GM12878 (cell line): Measurements from ENCODE around the gene DHX30. TPM values are rescaled to one million over a fixed set of nuclear protein-coding genes. Genes with fewer than 3 reads are reported as not detected.

ENCODE experiments used
- ASH2L ChIP-seq: fragments of 300-600, 200-600 bp; sonication (generic); IDR thresholded peaks from 2 replicates; pipeline ENCODE4 v1.6.1; 2017; ENCODE audit warnings: low read depth, mild to moderate bottlenecking, borderline replicate concordance
- ATF7 ChIP-seq: fragments of 450-650 bp; IDR thresholded peaks from 2 replicates; pipeline ENCODE4 v1.6.1; 2016; ENCODE audit warnings: low read depth, mild to moderate bottlenecking
- BHLHE40 ChIP-seq, 2 experiments: fragments of 450-650 bp in 1 of 2; IDR thresholded peaks; 2 replicates each; pipeline ENCODE4 v1.6.1; 2011 to 2017; ENCODE audit warnings: low read depth in 2 of 2, borderline replicate concordance in 1 of 2, improper control_type of control experiment in 1 of 2, low read length in 1 of 2, mild to moderate bottlenecking in 1 of 2
- CHD1 ChIP-seq: IDR thresholded peaks from 2 replicates; pipeline ENCODE4 v1.6.1; 2012; ENCODE audit warnings: low read depth, low read length, improper control_type of control experiment
- FOXM1 ChIP-seq: IDR thresholded peaks from 2 replicates; pipeline ENCODE4 v1.6.1; 2012; ENCODE audit warnings: low read depth, mild to moderate bottlenecking, inconsistent platforms, low read length, moderate library complexity
- GATAD2B ChIP-seq: fragments of 450-650 bp; conservative IDR thresholded peaks from 2 replicates; pipeline ENCODE4 v1.6.1; 2017; ENCODE audit warnings: low read depth, mild to moderate bottlenecking, moderate library complexity
- IRF4 ChIP-seq: IDR thresholded peaks from 2 replicates; pipeline ENCODE4 v1.6.1; 2011; ENCODE audit warnings: low read depth, low read length
- MEF2B ChIP-seq: fragments of 450-650 bp; IDR thresholded peaks from 2 replicates; pipeline ENCODE4 v1.6.1; 2018; ENCODE audit warnings: mild to moderate bottlenecking, moderate library complexity; ENCODE audit not compliant: partially characterized antibody, poor library complexity, severe bottlenecking
- NBN ChIP-seq: fragments of 450-650 bp; IDR thresholded peaks from 2 replicates; pipeline ENCODE4 v1.6.1; 2016
- PML ChIP-seq: IDR thresholded peaks from 2 replicates; pipeline ENCODE4 v1.6.1; 2012; ENCODE audit warnings: low read length, inconsistent platforms
- POLR2AphosphoS5 ChIP-seq: IDR thresholded peaks from 2 replicates; pipeline ENCODE4 v1.6.1; 2011; ENCODE audit warnings: mild to moderate bottlenecking, low read length, inconsistent platforms
- SPI1 ChIP-seq: IDR thresholded peaks from 2 replicates; pipeline ENCODE4 v1.6.1; 2011; ENCODE audit warnings: low read depth, mild to moderate bottlenecking, low read length, moderate library complexity, borderline replicate concordance; ENCODE audit not compliant: insufficient read depth
- TCF3 ChIP-seq: IDR thresholded peaks from 2 replicates; pipeline ENCODE4 v1.6.1; 2012; ENCODE audit warnings: low read depth, mild to moderate bottlenecking, low read length, borderline replicate concordance; ENCODE audit not compliant: insufficient read depth
- YY1 ChIP-seq: IDR thresholded peaks from 2 replicates; pipeline ENCODE4 v1.6.1; 2011; ENCODE audit warnings: low read depth, mild to moderate bottlenecking, low read length
- polyA plus RNA-seq, 11 experiments: library from polyadenylated mRNA; depleted of rRNA in 4 of 11; unstranded in 6 of 11; stranded (reverse) in 5 of 11; fragments of >200 nt; fragmentation: Nextera tagmentation in 4 of 11; fragmentation: Illumina TruSeq in 1 of 11; extraction: Ambion mirVana in 4 of 11; extraction: Trizol in 1 of 11; gene quantifications; 1 replicate in 1 of 11; 2 replicates in 10 of 11; pipeline versions ENCODE4 v1.2.1 to v1.2.3, GENCODE V29; 2011 to 2016; ENCODE audit warnings: inconsistent platforms in 2 of 11, missing spikeins in 2 of 11, low read depth in 1 of 11
- total RNA-seq, 4 experiments: library from RNA; depleted of rRNA in 3 of 4; stranded (reverse); fragments of >200 nt in 3 of 4; fragmentation: Illumina TruSeq in 1 of 4; extraction: Trizol in 1 of 4; gene quantifications; 2 replicates each; pipeline versions ENCODE4 v1.2.1 to v1.2.3, GENCODE V29; 2013 to 2021
- TF ChIP-seq, protein P1 (sequence below): IDR thresholded peaks from 2 replicates; pipeline ENCODE4 v1.6.1; 2012; ENCODE audit warnings: low read depth, low read length, improper control_type of control experiment
- TF ChIP-seq, protein P2 (sequence below): fragments of 450-650 bp; IDR thresholded peaks from 2 replicates; pipeline ENCODE4 v1.6.1; 2018; ENCODE audit warnings: borderline replicate concordance, mild to moderate bottlenecking; ENCODE audit not compliant: partially characterized antibody
- TF ChIP-seq, protein P3 (sequence below): IDR thresholded peaks from 2 replicates; pipeline ENCODE4 v1.6.1; 2012; ENCODE audit warnings: low read depth, low read length, improper control_type of control experiment
- TF ChIP-seq, protein P4 (sequence below), 3 experiments: IDR thresholded peaks in 2 of 3; conservative IDR thresholded peaks in 1 of 3; 2 replicates each; pipeline ENCODE4 v1.5.1; 2011; ENCODE audit warnings: low read depth in 3 of 3, low read length in 3 of 3, mild to moderate bottlenecking in 3 of 3, control low read depth in 2 of 3, moderate library complexity in 2 of 3, inconsistent platforms in 1 of 3, mixed read lengths in 1 of 3; ENCODE audit not compliant: control insufficient read depth in 2 of 3, insufficient read depth in 1 of 3; ENCODE audit errors: extremely low read depth in 1 of 3
- TF ChIP-seq, protein P5 (sequence below): IDR thresholded peaks from 2 replicates; pipeline ENCODE4 v1.6.1; 2011; ENCODE audit warnings: mild to moderate bottlenecking, low read depth, low read length, moderate library complexity; ENCODE audit not compliant: insufficient replicate concordance

Gene DHX30
- total and polyA plus RNA-seq, 10 of the 15 experiments (the other 5 are each of a cell fraction or from before 2014, with no cell fraction given) = 9.5 to 75.3 (median 47.8) TPM

DNA sequence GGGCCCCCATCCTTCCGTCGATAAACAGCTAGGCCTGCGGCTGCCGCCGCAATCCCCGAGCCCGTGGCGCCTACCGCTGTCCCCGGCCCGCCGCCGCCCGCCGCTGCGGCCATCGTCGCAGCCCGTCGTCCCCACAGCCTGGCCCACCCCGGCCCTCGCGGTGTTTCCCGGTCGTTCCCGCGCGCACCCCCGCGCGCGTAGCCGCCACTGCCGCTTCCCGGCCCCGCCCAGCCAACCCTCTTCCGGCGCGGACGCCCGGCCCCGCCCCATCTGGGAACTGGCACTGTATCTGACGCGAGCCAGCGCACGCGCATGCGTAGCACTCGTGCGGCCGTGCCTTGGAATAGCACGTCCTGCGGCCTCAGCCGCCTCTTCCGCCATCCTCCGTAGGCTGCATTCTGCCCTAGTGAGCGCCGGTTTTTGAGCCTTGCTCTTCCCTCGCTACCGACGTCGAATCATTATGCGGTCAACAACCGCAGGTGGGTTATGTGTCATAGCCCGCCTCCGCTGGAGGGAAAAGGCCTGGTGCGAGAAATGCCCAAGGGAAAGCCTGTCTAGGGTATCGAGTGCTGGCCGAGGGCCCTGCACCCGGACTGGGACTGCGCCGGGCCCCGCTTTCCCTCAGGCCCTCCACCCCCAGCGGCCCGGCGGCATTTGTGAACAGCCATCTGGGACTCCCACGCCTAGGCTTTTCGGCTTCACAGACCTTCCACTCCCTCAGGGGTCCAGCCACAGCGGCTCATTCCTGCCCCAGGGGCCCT, 21.1 kb upstream of the DHX30 start, which contains the start of gene SMARCC1 (continued):
- TF ChIP-seq SPI1 (peak; percentile 31; the same call in 1 of the 2 replicates), PML (no peak; the same call in none of the 2 replicates), BHLHE40 (IDR thresholded peaks at IDR 0.05; ENCODE audit: borderline replicate concordance in 1 of 2, low read depth in 2 of 2, low read length in 1 of 2) (peak; percentile 79 to 89), CHD1 (peak; percentile 59), TCF3 (0 out of 2 replicates have a peak, but pooled peaks have one; percentile 58), GATAD2B (peak; percentile 38), FOXM1 (no peak), YY1 (peak; percentile 78), ATF7 (peak; percentile 77), IRF4 (peak; percentile 80), POLR2AphosphoS5 (peak; percentile 85), ASH2L (0 out of 2 replicates have a peak, but pooled peaks have one; percentile 64), MEF2B (peak; percentile 94), NBN (peak; percentile 97)
- TF ChIP-seq, protein P1, sequence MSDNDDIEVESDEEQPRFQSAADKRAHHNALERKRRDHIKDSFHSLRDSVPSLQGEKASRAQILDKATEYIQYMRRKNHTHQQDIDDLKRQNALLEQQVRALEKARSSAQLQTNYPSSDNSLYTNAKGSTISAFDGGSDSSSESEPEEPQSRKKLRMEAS = peak; percentile 81
- TF ChIP-seq, protein P2, sequence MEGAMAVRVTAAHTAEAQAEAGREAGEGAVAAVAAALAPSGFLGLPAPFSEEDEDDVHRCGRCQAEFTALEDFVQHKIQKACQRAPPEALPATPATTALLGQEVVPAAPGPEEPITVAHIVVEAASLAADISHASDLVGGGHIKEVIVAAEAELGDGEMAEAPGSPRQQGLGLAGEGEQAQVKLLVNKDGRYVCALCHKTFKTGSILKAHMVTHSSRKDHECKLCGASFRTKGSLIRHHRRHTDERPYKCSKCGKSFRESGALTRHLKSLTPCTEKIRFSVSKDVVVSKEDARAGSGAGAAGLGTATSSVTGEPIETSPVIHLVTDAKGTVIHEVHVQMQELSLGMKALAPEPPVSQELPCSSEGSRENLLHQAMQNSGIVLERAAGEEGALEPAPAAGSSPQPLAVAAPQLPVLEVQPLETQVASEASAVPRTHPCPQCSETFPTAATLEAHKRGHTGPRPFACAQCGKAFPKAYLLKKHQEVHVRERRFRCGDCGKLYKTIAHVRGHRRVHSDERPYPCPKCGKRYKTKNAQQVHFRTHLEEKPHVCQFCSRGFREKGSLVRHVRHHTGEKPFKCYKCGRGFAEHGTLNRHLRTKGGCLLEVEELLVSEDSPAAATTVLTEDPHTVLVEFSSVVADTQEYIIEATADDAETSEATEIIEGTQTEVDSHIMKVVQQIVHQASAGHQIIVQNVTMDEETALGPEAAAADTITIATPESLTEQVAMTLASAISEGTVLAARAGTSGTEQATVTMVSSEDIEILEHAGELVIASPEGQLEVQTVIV = peak; percentile 80
- TF ChIP-seq, protein P3, sequence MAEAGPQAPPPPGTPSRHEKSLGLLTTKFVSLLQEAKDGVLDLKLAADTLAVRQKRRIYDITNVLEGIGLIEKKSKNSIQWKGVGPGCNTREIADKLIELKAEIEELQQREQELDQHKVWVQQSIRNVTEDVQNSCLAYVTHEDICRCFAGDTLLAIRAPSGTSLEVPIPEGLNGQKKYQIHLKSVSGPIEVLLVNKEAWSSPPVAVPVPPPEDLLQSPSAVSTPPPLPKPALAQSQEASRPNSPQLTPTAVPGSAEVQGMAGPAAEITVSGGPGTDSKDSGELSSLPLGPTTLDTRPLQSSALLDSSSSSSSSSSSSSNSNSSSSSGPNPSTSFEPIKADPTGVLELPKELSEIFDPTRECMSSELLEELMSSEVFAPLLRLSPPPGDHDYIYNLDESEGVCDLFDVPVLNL = peak; percentile 55; the same call in 1 of the 2 replicates
- TF ChIP-seq, protein P4, sequence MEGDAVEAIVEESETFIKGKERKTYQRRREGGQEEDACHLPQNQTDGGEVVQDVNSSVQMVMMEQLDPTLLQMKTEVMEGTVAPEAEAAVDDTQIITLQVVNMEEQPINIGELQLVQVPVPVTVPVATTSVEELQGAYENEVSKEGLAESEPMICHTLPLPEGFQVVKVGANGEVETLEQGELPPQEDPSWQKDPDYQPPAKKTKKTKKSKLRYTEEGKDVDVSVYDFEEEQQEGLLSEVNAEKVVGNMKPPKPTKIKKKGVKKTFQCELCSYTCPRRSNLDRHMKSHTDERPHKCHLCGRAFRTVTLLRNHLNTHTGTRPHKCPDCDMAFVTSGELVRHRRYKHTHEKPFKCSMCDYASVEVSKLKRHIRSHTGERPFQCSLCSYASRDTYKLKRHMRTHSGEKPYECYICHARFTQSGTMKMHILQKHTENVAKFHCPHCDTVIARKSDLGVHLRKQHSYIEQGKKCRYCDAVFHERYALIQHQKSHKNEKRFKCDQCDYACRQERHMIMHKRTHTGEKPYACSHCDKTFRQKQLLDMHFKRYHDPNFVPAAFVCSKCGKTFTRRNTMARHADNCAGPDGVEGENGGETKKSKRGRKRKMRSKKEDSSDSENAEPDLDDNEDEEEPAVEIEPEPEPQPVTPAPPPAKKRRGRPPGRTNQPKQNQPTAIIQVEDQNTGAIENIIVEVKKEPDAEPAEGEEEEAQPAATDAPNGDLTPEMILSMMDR (IDR thresholded peaks at IDR 0.05 in 2 of 3, conservative IDR thresholded peaks at IDR 0.05 in 1 of 3; ENCODE audit: control insufficient read depth in 2 of 3, extremely low read depth in 1 of 3, insufficient read depth in 1 of 3, low read depth in 3 of 3, low read length in 3 of 3) = 0 out of 6 replicates have a peak, but pooled peaks of 1 of the 3 experiments have one; percentile 6
- TF ChIP-seq, protein P5, sequence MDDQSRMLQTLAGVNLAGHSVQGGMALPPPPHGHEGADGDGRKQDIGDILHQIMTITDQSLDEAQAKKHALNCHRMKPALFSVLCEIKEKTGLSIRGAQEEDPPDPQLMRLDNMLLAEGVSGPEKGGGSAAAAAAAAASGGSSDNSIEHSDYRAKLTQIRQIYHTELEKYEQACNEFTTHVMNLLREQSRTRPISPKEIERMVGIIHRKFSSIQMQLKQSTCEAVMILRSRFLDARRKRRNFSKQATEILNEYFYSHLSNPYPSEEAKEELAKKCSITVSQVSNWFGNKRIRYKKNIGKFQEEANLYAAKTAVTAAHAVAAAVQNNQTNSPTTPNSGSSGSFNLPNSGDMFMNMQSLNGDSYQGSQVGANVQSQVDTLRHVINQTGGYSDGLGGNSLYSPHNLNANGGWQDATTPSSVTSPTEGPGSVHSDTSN = no peak
